ENCODE results near the gene IGBP1. TPM values are rescaled to one million over a fixed set of nuclear protein-coding genes. Genes with fewer than 3 reads are reported as not detected.
"Not testable (repeated sequence)": the region's sequence is repeated elsewhere in the genome, so short reads cannot be mapped to it uniquely, and the experiment has no call there.

IGBP1 gene
- 52.7 TPM for total RNA-seq
- long read RNA-seq, transcript IGBP1-201 (6 exons, 1,862 nt) = major isoform, 67 of 74 reads
- long read RNA-seq, partial matches to known transcripts = 4 of 74 reads
- long read RNA-seq, other reads (novel, unspliced or antisense) = 3 of 74 reads

GRCh38 chrX:70133303-70134115, at the start of gene IGBP1:
TSS of gene IGBP1 (plus strand) at chrX:70133447. CDS start at chrX:70133948, 501 bp downstream.
- ATAC-seq (ENCODE audit: poor library complexity) (peak; percentile 95), DNase-seq (peak; percentile 88)
- intact Hi-C loops (cut with DNase I) = no loop called here

- intact Hi-C loops (cut with DNase I) = no loop called here
- ATAC-seq (ENCODE audit: poor library complexity) = peak; percentile 39
- no peak for DNase-seq
These were observed 48.5 kb upstream of the IGBP1 start for GRCh38 chrX:70084592-70085240.

GRCh38 chrX:70087857-70088630, 45.2 kb upstream of the IGBP1 start:
- intact Hi-C loops (cut with DNase I) = no loop called here
- DNase-seq (no peak), ATAC-seq (ENCODE audit: poor library complexity) (peak; percentile 70)

- DNase-seq (no peak), ATAC-seq (ENCODE audit: poor library complexity) (no peak)
- intact Hi-C loops (cut with DNase I) = no loop called here
These were observed 44.5 kb upstream of the IGBP1 start for GRCh38 chrX:70088751-70089150.

- ATAC-seq (ENCODE audit: poor library complexity) = no peak
- intact Hi-C loops (cut with DNase I) = no loop called here
- no peak for DNase-seq
These were observed 43.5 kb upstream of the IGBP1 start for GRCh38 chrX:70089604-70090297.

- intact Hi-C loops (cut with DNase I) = no loop called here
- ATAC-seq (ENCODE audit: poor library complexity) (no peak), DNase-seq (no peak)
These were observed 41.0 kb upstream of the IGBP1 start for GRCh38 chrX:70092247-70092646.

- ATAC-seq (ENCODE audit: poor library complexity) = peak; percentile 48
- intact Hi-C loops (cut with DNase I) = loop anchor here (5.0 kb wide), 3 partner anchors 59 to 604 kb away; no protein-coding TSS in a partner anchor
- DNase-seq = no peak
These were observed 37.2 kb upstream of the IGBP1 start for GRCh38 chrX:70096052-70096451.

GRCh38 chrX:70105229-70105628, 28.0 kb upstream of the IGBP1 start:
- no peak for DNase-seq
- ATAC-seq (ENCODE audit: poor library complexity) = no peak
- intact Hi-C loops (cut with DNase I) = no loop called here

GRCh38 chrX:70111436-70112026, 21.7 kb upstream of the IGBP1 start:
- intact Hi-C loops (cut with DNase I); DNase-seq; ATAC-seq (ENCODE audit: poor library complexity): not testable (repeated sequence)

- DNase-seq = no peak
- intact Hi-C loops (cut with DNase I) = no loop called here
- ATAC-seq (ENCODE audit: poor library complexity) = no peak
These were observed 15.5 kb upstream of the IGBP1 start for GRCh38 chrX:70117738-70118137.

- not testable (repeated sequence) for DNase-seq
These were observed 10.2 kb upstream of the IGBP1 start for GRCh38 chrX:70123014-70123413.

GRCh38 chrX:70124678-70125077, 8.6 kb upstream of the IGBP1 start:
- no peak for ATAC-seq (ENCODE audit: poor library complexity)

More at GRCh38 chrX:70123014-70123413, 10.2 kb upstream of the IGBP1 start:
- ATAC-seq (ENCODE audit: poor library complexity); intact Hi-C loops (cut with DNase I): not testable (repeated sequence)

GRCh38 chrX:70128071-70128470, 5.2 kb upstream of the IGBP1 start:
- no peak for ATAC-seq (ENCODE audit: poor library complexity)
- intact Hi-C loops (cut with DNase I) = no loop called here
- no peak for DNase-seq

More at GRCh38 chrX:70124678-70125077, 8.6 kb upstream of the IGBP1 start:
- intact Hi-C loops (cut with DNase I) = no loop called here
- no peak for DNase-seq

- DNase-seq (no peak), ATAC-seq (ENCODE audit: poor library complexity) (no peak)
- intact Hi-C loops (cut with DNase I) = no loop called here
These were observed 3.4 kb upstream of the IGBP1 start for GRCh38 chrX:70129816-70130215.

GRCh38 chrX:70132224-70132623, 1.0 kb upstream of the IGBP1 start:
- no peak for ATAC-seq (ENCODE audit: poor library complexity)
- no peak for DNase-seq
- intact Hi-C loops (cut with DNase I) = no loop called here

GRCh38 chrX:70132877-70133302, 357 bp upstream of the IGBP1 start:
- no peak for DNase-seq
- ATAC-seq (ENCODE audit: poor library complexity) = peak; percentile 21
- intact Hi-C loops (cut with DNase I) = no loop called here

- ATAC-seq (ENCODE audit: poor library complexity) (peak; percentile 3), DNase-seq (no peak)
- intact Hi-C loops (cut with DNase I) = no loop called here
These were observed 850 bp downstream of the IGBP1 start for GRCh38 chrX:70134116-70134477.

GRCh38 chrX:70138622-70139021, 5.4 kb downstream of the IGBP1 start:
- ATAC-seq (ENCODE audit: poor library complexity) = no peak
- intact Hi-C loops (cut with DNase I) = no loop called here

More at GRCh38 chrX:70138622-70139021, 5.4 kb downstream of the IGBP1 start:
- no peak for DNase-seq
